Spinal cord (tissue), 10 donors: ENCODE data around the gene DIPK1C. TPM values are rescaled to one million over a fixed set of nuclear protein-coding genes. Genes with fewer than 3 reads are reported as not detected.

Experiments used
- DNase-seq, 6 donors: peaks; one replicate each; pipeline versions ENCODE4 v3.0.0 to v3.0.0-alpha.2; 2013 to 2015; ENCODE audit warnings: low spot score in 6 of 6, low read depth in 4 of 6
- H3K27ac ChIP-seq: one replicate; pipeline ENCODE4 v1.5.1; 2013; ENCODE audit warnings: low read depth, low read length, control low read depth
- H3K27me3 ChIP-seq: one replicate; pipeline ENCODE4 v1.6.1; 2013; ENCODE audit warnings: low read length; ENCODE audit not compliant: control insufficient read depth, insufficient read depth
- H3K36me3 ChIP-seq: one replicate; pipeline ENCODE4 v1.6.1; 2013; ENCODE audit warnings: low read length; ENCODE audit not compliant: control insufficient read depth, insufficient read depth
- H3K4me1 ChIP-seq: one replicate; pipeline ENCODE4 v1.6.1; 2013; ENCODE audit warnings: low read length; ENCODE audit not compliant: control insufficient read depth, insufficient read depth
- H3K4me3 ChIP-seq: one replicate; pipeline ENCODE4 v1.5.1; 2013; ENCODE audit warnings: low read depth, low read length, control low read depth
- H3K9me3 ChIP-seq: one replicate; pipeline ENCODE4 v1.6.1; 2013; ENCODE audit warnings: low read length; ENCODE audit not compliant: control insufficient read depth, insufficient read depth
- WGBS: methylation state at CpG from one replicate; pipeline ENCODE4 v1.1.5; 2013; ENCODE audit warnings: missing lambda C conversion rate; ENCODE audit not compliant: insufficient coverage; 5-methylcytosine and 5-hydroxymethylcytosine counted together
- polyA plus RNA-seq, 2 donors: library from polyadenylated mRNA; unstranded; fragments of 120-200 nt; gene quantifications; one replicate each; pipeline ENCODE4 v1.2.1, GENCODE V29; 2013; ENCODE audit not compliant: insufficient read length in 2 of 2
- total RNA-seq, 2 donors: library from RNA; depleted of rRNA in 1 of 2; stranded (reverse); fragments of 120-200 nt in 1 of 2; fragments of >200 nt in 1 of 2; gene quantifications; one replicate each; pipeline versions ENCODE4 v1.2.3 to v1.2.4, GENCODE V29; 2013 to 2014
- donor health status: healthy.

The DIPK1C gene
- total and polyA plus RNA-seq, 4 donors: 16.2 to 57.2 (median 33.2) TPM

- peaks cover 15% of the 10 kb centered on the region for H3K4me1 ChIP-seq
- H3K27ac ChIP-seq: no peak overlapping the region
- no peak overlapping the region for H3K4me3 ChIP-seq
- H3K27me3 ChIP-seq: no peaks in the 10 kb centered on the region
- WGBS: 73% methylated on average over 1 of the region's 3 CpGs
- DNase-seq: no peak
- peaks cover 18% of the 10 kb centered on the region for H3K36me3 ChIP-seq
- H3K9me3 ChIP-seq: no peaks in the 10 kb centered on the region
These were observed 40.7 kb upstream of the DIPK1C start for GRCh38 chr18:74497778-74498177.

GRCh38 chr18:74497324-74497676 is 40.2 kb upstream of the DIPK1C start:
- Histone ChIP-seq H3K27ac (no peak overlapping the region), H3K4me3 (peak overlapping the region; percentile 75), H3K36me3 (peaks cover 14% of the 10 kb centered on the region), H3K4me1 (peaks cover 15% of the 10 kb centered on the region), H3K9me3 (no peaks in the 10 kb centered on the region), H3K27me3 (no peaks in the 10 kb centered on the region)
- no peak for DNase-seq
- 75% methylated on average over 1 of the region's 8 CpGs for WGBS

GRCh38 chr18:74496508-74497323 is 39.6 kb upstream of the DIPK1C start:
- Histone ChIP-seq H3K27me3 (no peaks in the 10 kb centered on the region), H3K4me1 (peaks cover 15% of the 10 kb centered on the region), H3K36me3 (peaks cover 10% of the 10 kb centered on the region), H3K27ac (peak overlapping the region; percentile 86), H3K4me3 (peak overlapping the region; percentile 75), H3K9me3 (no peaks in the 10 kb centered on the region)
- peak in 1 of 6 donors; percentile 69 for DNase-seq
- under 1% methylated on average over 36 of the region's 48 CpGs for WGBS

GRCh38 chr18:74495581-74496507 is 38.7 kb upstream of the DIPK1C start, which contains the start of gene CNDP2:
CNDP2 (plus strand) TSS chr18:74496363; CDS start chr18:74499974, 3,611 bp downstream.
- 0% methylated on average over 67 of the region's 71 CpGs for WGBS
- Histone ChIP-seq H3K9me3 (no peaks in the 10 kb centered on the region), H3K4me1 (peaks cover 15% of the 10 kb centered on the region), H3K4me3 (peak within 1 kb of the TSS; percentile 75), H3K36me3 (peaks cover 1% of the 10 kb centered on the region), H3K27ac (peak within 1 kb of the TSS; percentile 86), H3K27me3 (no peaks in the 10 kb centered on the region)
- DNase-seq: peak; percentile 96 to 100 (median 98)

GRCh38 chr18:74494514-74494913 is 37.4 kb upstream of the DIPK1C start:
- Histone ChIP-seq H3K27me3 (no peaks in the 10 kb centered on the region), H3K27ac (no peak overlapping the region), H3K4me3 (no peak overlapping the region), H3K36me3 (no peaks in the 10 kb centered on the region), H3K4me1 (peaks cover 15% of the 10 kb centered on the region), H3K9me3 (no peaks in the 10 kb centered on the region)
- DNase-seq: no peak
- no CpG with 5 or more reads among the region's 1 CpG for WGBS

- WGBS: 48% methylated on average over 1 of the region's 1 CpG
- H3K4me1 ChIP-seq: peaks cover 15% of the 10 kb centered on the region
- no peak overlapping the region for H3K4me3 ChIP-seq
- no peaks in the 10 kb centered on the region for H3K36me3 ChIP-seq
- H3K27ac ChIP-seq: no peak overlapping the region
- DNase-seq: peak in 4 of 6 donors; percentile 55 to 95 (median 72)
- H3K9me3 ChIP-seq: no peaks in the 10 kb centered on the region
- H3K27me3 ChIP-seq: no peaks in the 10 kb centered on the region
These were observed 36.6 kb upstream of the DIPK1C start for GRCh38 chr18:74493689-74494088.

GRCh38 chr18:74492259-74492658 is 35.2 kb upstream of the DIPK1C start:
- Histone ChIP-seq H3K27ac (no peak overlapping the region), H3K36me3 (no peaks in the 10 kb centered on the region), H3K27me3 (no peaks in the 10 kb centered on the region), H3K9me3 (no peaks in the 10 kb centered on the region), H3K4me3 (no peak overlapping the region), H3K4me1 (peaks cover 11% of the 10 kb centered on the region)
- WGBS: 90% methylated on average over 3 of the region's 3 CpGs
- no peak for DNase-seq

- H3K9me3 ChIP-seq: no peaks in the 10 kb centered on the region
- H3K27ac ChIP-seq: no peak overlapping the region
- no peak for DNase-seq
- WGBS: 39% methylated on average over 5 of the region's 7 CpGs
- H3K36me3 ChIP-seq: no peaks in the 10 kb centered on the region
- peaks cover 9% of the 10 kb centered on the region for H3K4me1 ChIP-seq
- no peaks in the 10 kb centered on the region for H3K27me3 ChIP-seq
- no peak overlapping the region for H3K4me3 ChIP-seq
These were observed 32.6 kb upstream of the DIPK1C start for GRCh38 chr18:74489676-74490075.

- H3K4me1 ChIP-seq: peaks cover 9% of the 10 kb centered on the region
- no peak overlapping the region for H3K27ac ChIP-seq
- no peaks in the 10 kb centered on the region for H3K36me3 ChIP-seq
- WGBS: 89% methylated on average over 8 of the region's 8 CpGs
- no peaks in the 10 kb centered on the region for H3K27me3 ChIP-seq
- no peaks in the 10 kb centered on the region for H3K9me3 ChIP-seq
- DNase-seq: no peak
- no peak overlapping the region for H3K4me3 ChIP-seq
These were observed 31.8 kb upstream of the DIPK1C start for GRCh38 chr18:74488864-74489263.
